NCI-H146 treated with DMSO at 0.1 percent for 48 hours (cell line): ENCODE measurements around the gene OSTN.
"Not testable (repeated sequence)": the region's sequence is repeated elsewhere in the genome, so short reads cannot be mapped to it uniquely, and the experiment has no call there.

Source experiments
- DNase-seq: peaks from one replicate; lab custom pipeline; 2025; ENCODE audit not compliant: unreplicated experiment; lab: John Stamatoyannopoulos, UW

The OSTN gene

DNA sequence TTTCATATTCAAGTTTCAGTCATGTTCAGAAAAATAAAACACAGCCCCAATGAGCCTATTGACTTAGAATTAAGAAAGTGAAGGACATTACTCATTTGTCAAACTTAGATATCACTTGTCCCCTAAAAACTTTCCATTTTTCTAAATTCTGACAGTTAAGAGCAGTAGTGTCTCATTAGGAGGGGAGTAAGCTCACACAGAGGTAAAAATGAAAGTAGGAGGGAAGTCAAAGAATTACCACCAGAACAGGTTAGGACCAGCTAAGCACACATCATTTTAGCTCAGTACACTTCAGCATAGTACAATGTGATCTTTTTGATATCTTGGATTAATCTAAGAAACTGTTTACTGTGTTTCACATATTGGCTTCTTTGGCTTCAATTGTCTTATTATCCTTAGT is 64.3 kb downstream of the OSTN start:
- no peak for DNase-seq

DNA sequence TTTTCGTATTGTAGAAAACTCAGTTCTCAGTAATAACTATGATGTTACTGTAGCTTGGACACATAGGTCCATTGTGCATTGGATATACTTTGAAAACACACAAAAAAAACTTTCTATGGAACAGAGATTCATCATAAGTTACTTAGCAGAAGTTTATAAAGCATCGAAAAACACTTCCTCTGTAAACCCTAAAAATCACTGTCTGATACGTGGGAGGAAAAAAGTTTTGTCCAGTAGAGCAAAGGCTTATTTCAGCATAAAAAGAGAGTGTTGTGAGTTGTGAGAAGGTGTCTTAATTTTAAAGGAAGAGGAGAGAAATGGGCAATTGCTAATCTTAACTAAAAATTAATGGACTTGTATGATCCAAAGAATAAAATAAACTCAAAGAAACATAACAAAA is 64.8 kb downstream of the OSTN start:
- DNase-seq = no peak

DNA sequence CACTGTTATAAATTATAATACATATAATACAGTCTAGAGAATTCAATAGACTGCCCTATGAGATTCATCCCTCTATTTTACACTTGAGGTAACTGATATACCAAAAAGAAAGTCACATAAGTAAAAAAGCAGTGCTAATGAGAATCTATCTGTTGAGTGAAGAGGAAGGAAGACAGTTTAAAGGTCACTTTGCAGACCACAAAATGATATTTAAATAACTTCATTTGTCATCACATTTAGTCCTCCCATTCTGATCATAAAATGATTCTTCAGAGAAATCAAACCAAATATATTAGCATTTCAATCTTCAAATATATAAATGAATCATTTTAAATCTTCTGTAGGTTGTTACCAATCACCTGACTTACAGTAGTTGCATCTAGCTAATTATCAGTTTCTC is 69.7 kb downstream of the OSTN start:
- no peak for DNase-seq

DNA sequence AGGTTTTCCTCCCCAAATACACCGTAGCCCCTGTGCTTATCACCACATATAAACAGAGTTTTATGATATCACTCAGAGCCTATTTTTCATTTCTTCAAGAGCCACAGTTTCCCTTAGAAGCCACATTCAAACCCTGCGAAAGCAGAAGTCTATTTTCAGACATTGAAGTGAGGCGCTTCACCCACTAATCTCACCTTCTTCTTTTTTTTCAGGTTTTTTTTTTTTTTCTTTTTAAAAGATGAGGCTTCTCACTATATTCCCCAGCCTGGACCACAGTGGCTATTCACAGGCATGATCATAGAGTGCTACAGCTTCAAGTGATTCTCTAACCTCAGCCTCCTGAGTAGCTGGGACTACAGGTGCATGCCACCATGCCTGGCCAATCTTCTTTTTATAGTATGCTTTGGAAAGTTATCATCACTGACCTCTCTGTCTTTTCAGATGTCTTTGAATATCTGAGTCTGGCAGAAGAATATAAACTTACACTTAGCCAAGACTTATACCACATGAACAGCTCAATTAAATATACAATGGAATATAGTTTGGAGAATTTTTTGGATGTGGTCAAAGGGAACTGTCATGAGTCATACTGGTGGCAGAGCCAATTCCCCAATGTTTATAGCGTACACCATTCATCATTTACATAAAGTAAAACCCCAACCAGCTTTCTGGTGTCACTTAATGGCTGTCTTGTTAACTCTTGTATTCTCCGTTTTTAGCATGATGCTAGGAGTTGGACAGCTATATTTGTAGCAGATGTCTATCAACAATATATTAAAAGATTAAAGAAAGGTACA is 70.4 kb downstream of the OSTN start:
- DNase-seq = no peak

DNA sequence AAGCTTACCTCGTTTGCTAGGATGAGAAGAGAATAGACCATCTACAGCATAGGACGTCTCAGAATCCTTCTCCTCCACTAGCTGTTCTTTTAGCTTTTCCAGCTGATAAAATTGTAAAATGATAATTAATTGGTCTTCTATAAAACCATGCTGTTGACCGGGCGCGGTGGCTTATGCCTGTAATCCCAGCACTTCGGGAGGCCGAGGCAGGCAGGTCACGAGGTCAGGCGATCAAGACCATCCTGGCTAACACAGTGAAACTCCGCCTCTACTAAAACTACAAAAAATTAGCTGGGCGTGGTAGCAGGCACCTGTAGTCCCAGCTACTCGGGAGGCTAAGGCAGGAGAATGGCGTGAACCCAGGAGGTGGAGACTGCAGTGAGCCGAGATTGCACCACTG is 76.2 kb downstream of the OSTN start:
- not testable (repeated sequence) for DNase-seq

DNA sequence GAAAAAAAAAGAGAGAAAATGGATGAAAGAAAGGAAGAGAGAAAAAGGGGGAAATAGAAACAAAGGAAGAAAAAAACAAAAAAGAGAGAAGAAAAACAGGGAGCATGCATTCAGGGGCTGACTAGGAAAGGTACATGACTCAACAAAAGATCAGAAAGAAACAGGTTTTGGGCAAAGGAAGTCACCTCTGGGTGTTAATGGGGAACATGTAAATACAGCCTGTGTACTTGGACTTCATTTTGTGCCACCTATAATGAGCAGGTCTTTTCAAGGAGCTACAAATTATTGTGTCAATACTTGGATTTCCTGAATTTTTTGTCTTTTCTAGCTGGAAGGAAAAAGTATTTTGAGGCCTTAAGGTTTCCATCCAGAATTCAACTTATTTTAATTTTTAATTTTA is 76.7 kb downstream of the OSTN start:
- no peak for DNase-seq

DNA sequence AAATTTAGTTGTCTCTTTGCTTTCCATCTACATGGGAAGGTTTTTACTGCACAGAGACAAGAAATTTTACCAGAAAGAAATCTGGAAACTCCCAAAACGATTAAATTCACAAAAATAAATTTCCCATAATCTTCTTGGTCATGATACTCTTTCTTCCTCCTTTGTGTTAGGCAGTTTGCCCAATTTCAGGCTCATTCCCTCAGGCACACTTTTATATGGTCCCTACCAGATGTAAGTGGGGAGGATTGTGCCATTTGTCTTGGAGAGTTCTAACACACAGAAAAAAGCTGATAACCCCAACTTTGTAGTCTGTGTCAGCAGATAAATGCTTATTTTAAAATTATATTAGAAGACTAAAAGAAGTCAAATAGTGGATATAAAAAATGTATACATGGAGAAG is 81.1 kb downstream of the OSTN start:
- DNase-seq = no peak

DNA sequence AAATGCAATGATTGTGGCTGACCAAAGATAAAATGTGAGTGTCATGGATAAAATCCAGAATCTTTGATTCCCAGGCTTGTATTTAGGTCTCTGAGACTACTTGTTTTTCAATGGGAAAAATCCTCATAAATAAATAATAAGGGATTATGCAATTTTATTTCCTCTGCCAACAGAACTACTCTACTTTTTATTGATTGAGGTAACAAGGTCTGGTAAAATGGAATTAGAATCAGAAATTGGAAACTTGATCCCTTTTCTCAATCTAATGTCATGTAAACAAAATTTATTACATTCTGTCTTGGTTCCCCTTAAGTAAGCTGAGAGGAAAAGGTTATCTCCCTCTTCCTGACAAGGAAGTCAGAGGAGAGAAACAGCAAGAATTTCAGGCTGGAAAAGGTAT is 81.8 kb downstream of the OSTN start:
- no peak for DNase-seq

DNA sequence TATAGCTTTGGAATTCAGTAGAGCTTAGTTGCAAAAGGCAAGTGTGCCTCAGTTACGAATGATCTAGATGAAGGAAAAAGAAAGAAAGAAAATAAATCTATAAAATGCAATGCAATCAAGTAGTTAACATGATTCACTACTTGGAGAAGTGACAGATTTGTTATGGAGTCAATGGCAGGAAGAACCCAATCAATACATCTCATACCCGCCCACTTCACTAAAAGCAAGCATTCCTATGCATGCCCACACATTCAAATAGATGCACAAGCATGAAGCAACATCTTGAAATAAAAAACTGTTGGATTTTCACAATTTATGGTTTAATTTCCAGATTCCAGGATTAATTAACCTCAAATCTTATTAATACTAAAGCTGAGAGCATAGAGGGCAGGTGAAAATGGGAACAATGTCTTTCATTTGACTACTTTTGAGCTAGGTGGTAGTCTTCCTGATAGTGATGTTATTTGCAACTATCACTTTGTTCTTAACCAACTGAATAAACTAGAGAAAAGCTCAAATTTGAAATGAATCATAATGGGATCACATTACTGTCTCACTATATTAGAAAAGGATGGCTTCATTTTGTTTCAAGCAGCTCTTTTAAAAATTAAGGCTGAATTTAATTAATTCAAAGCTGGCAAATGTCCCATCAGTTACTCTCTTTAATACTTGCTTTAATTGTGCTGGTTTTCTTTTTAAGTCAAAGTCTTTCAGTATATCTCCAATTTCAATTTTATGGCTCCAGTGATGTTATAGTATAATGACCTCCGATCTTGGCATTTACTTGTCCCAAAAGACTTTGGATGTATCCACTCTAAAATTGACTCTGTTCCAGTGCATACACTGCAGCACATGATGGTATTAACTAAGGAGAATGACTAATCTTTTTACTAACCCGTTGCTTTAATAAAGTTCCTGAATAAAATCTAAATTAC is 83.5 kb downstream of the OSTN start:
- no peak for DNase-seq

DNA sequence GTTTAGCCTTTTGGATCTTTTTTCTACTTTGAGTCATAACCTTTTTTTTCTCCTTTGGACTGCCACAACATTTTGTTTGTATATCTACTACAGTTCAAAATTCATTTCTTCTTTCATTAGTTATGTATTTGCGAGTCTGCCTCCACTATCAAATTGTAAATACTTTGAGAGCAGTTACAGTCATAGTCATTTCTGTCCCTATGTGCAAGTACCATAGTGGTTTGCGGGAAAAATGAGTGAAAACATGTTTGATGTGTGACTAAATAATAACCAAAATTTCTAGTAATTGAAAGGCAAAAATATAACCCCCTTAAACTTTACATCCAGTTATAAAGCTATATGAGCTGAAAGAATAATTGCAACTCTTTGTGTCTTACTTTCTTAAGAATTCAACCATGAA is 84.4 kb downstream of the OSTN start:
- DNase-seq = no peak

DNA sequence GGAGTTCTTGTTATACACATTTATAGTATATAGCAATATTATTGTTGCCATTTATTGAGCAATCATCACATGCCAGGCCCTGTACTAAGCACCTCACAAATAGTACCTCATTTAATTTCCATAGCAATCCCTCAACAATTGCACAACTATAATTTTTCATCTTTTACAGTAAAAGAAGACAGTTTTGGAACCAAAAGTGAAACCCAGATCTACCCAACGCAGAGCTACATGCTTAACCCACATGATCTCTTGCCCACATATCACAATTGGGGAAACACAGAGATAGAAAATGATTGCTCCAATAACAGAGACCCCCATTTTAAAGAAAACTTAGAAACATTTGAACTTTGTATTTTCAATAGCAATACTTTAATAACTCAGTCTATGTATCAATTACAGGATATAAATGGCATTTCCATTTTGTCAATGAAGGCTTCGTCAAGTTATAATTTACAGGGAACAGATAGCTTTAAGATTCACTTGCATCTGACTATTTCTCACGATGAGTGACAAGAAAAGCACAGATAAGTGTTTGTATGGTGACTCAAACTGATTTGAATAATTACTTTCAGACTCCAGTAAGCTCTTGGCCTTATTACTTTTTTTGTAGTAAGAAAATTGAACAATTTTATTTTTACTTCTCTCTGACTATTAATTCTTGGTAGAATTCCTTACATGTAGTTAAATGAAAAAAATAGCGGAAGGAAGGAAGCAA is 91.4 kb downstream of the OSTN start:
- DNase-seq = no peak

DNA sequence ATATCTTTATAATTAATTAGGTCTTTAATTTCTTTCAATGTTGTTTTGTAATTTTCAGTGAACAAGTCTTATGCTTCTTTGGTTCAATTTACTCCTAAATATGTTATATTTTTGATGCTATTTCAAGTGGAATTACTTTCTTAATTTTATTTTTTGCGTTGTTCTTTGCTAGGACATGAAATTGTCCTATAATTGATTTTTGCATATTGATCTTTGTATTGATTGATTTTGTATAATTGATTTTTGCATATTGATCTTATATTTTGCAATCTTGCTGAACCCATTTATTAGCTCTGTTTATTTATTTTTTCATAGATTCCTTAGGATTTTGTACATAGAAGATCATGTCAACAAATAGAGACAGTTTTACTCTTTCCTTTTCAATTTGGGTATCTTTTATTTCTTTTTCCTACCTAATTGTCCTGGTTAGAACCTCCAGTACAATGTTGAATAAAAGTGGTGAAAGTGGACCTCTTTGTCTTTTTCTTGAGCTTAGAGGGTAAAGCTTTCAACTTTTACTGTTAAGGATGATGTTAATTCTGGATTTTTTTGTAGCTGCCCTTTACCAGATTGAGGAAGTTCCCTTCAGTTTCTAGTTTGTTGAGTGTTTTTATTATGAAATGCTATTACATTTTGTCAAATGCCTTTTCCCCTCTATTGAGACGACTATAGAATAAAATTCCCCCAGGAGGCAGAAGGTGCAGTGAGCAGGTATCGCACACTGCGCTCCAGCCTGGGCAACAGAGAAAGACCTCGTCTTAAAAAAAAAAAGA is 93.4 kb downstream of the OSTN start:
- no peak for DNase-seq

DNA sequence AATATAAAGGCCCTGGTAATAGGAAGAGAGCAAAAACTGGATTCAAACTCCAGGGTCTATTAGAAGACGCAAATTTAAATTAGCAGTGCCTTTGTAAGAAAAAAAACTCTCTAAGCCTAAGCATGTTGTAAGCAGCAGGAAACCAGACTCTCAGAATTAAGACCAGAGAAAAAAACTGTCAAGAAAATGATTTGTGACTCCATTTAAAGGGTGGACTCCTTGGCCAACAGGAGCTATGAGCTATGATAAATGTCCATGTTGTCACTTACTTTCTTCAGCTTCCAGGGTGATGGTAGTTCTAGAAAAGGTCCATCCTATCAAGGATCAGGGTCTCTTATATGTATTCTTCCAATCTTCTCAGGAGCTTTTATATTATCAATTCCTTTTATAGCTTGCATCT is 95.2 kb downstream of the OSTN start:
- DNase-seq = no peak

DNA sequence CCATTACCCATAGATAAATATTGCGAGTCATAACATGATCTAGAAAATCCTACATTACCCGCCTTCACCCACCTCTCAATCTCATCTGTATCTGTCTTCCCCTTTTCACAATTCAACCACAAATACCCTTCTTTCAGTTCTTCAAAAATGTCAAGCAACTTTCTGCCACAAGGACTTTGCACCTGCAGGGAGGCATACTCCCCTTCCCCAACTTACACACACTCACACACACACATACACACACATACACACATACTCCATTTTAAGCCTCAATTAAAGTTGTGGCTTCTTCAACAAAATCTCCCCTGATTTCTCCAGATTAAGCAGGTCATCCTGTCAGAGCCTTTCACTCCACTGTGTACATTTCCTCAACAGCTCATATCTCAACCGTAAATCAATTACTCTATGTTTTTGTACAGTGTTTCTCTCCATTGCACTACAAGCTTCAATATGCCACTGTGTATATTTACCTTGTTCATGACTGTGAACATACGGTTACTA is 97.0 kb downstream of the OSTN start:
- DNase-seq = no peak

DNA sequence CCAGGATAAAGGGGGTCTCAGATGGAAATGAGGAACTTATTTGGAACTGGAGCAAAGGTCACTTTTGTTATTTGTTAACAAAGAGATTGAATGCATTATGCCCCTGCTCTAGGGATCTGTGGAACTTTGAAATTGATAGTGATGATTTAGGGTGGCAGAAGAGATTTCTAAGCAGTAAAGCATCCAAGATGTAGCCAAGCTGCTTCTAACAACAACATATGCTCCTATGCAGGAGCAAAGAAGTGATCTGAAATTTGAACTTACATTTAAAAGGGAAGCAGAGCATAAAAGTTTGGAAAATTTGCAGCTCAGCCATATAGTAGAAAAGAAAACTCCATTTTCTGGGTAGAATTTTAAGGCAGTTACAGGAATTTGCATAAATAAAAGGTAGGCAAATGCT is 99.8 kb downstream of the OSTN start:
- no peak for DNase-seq

DNA sequence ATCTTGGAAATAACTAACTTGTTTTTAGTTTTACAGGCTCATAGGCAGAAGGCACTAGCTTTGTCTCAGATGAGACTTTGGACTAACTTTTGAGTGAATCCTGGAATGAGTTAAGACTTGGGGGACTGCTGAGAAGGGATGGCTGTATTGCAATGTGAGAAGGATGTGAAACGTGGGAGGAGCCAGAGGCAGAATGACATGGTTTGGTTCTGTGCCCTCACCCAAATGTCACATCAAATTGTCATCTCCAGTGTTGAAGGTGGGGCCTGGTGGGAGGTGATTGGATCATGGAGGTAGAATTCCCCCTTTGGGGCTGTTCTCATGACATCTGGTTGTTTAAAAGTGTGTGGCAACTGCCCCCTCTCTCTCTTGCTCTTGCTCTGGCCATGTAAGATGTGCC is 101.4 kb downstream of the OSTN start:
- DNase-seq = no peak

DNA sequence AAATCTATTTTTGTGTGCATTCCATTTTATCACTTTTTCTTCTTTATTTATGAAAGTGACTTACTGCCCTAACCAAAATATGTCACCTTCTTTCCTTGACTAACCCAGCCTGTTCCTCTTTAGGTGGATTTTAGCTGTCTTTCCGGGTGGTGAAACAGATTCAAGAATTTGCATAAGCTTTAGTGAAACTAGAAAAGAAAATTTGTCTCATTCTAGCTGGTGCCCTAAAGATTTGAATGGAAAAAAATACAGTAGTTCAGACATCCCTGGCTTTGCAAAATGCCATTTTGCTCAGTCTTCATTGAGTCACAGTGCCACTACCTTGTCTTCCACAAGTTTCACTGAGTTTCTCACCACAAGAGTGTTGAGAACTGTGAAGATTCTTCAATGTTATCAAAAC is 102.0 kb downstream of the OSTN start:
- DNase-seq = no peak

DNA sequence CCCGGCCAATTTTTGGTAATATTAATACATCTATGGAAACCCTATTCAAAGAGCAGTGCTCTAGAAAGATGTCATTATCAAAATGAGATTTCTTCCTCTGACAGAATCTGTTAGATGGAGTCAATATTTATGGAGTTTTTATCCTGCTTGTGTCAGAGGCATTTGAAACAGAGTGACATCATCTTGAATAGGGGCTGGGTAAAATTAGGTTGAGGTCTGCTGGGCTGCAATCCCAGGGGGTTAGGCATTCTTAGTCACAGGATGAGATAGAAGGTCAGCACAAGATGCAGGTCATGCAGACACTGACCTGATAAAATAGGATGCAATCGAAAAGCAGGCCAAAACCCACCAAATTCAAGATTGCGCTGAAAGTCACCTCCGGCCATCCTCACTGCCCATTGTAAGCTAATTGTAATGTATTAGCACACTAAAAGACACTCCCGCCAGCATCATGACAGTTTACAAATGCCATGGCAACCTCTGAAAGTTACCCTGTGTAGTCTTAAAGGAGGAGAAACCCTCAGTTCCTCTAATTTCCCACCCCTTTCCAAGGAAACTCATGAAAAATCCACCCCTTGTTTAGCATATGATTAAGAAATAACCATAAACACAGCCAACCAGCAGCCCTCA is 102.9 kb downstream of the OSTN start:
- no peak for DNase-seq

DNA sequence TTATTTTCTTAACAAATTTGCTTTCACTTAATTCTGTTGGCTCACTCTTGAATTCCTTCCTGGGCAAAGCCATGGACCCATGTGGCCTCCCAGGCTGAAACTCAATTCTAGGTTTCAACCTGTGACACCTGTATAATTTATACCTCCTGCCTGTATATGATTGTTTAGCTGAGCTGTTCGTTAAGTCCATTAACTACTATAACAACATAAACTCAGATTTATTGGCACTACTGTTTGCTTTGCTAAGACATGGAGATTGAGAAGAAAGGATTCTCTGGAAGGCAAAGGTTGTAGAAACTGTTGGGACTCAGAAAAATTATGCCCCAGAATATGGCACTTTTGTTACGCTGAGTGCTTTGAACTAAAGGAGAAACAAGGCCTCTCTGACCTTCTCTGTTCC is 103.4 kb downstream of the OSTN start:
- no peak for DNase-seq

DNA sequence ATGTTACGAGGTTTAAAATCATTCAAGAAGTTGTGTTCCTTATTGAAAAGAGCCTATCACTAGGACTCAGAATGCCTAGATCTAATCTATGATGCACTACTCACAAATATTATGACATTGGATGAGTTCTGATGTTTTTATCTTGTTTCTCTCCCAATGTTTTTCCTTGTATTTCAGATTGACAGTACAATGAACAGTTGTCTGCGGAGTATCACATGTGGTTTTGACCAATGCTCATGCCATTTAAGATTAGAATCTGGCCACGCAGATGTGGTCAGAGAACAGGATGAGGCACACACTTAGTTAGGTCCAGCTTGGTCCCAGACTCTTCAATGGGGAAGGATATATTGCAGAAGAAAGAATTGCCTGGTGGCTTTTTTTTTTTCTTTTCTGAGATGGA is 104.6 kb downstream of the OSTN start:
- no peak for DNase-seq
